Keratinocyte (primary cell): Measurements from ENCODE around the gene EFR3B. TPM values are rescaled to one million over a fixed set of nuclear protein-coding genes. Genes with fewer than 3 reads are reported as not detected.
A peak's percentile ranks its signal among the peaks of the same experiment; 100 is the strongest.

Experiments
- DNase-seq: peaks from one replicate; pipeline ENCODE4 v3.0.0-alpha.2; 2011; ENCODE audit warnings: low read depth, missing footprints, low spot score
- FAIRE-seq: peaks from 2 replicates; lab custom pipeline; 2011; peaks lifted over from hg19 to GRCh38; lab: Jason Lieb, UNC
- H2AFZ ChIP-seq: 2 replicates; pipeline ENCODE4 v1.6.0; 2012; ENCODE audit warnings: low read length, control low read depth, inconsistent platforms; ENCODE audit not compliant: control insufficient read depth
- H3K27ac ChIP-seq: 2 replicates; pipeline ENCODE4 v1.5.1; 2011; ENCODE audit warnings: low read length; ENCODE audit not compliant: control insufficient read depth, insufficient read depth
- H3K27me3 ChIP-seq: 3 replicates; pipeline ENCODE4 v1.6.0; 2011; ENCODE audit warnings: low read length; ENCODE audit not compliant: control insufficient read depth, insufficient read depth; ENCODE audit errors: extremely low read depth
- H3K36me3 ChIP-seq, 2 experiments: 2 replicates in 1 of 2; 3 replicates in 1 of 2; pipeline ENCODE4 v1.5.1; 2011; ENCODE audit warnings: low read length in 2 of 2, mild to moderate bottlenecking in 1 of 2; ENCODE audit not compliant: control insufficient read depth in 2 of 2, insufficient read depth in 2 of 2; ENCODE audit errors: extremely low read depth in 1 of 2
- H3K4me1 ChIP-seq: 3 replicates; pipeline ENCODE4 v1.5.1; 2011; ENCODE audit warnings: low read length; ENCODE audit not compliant: control insufficient read depth, insufficient read depth; ENCODE audit errors: extremely low read depth
- H3K4me2 ChIP-seq: 3 replicates; pipeline ENCODE4 v1.6.0; 2011; ENCODE audit warnings: low read depth, low read length; ENCODE audit not compliant: control insufficient read depth, insufficient read depth; ENCODE audit errors: extremely low read depth
- H3K4me3 ChIP-seq, 3 experiments: fragments of 200-600 bp in 1 of 3; sonication (generic) in 1 of 3; 2 replicates in 2 of 3; 3 replicates in 1 of 3; pipeline ENCODE4 v1.5.1; 2011 to 2016; ENCODE audit warnings: low read length in 3 of 3, mild to moderate bottlenecking in 3 of 3, control low read depth in 2 of 3, inconsistent platforms in 1 of 3, low read depth in 1 of 3, mixed read lengths in 1 of 3, mixed run types in 1 of 3, moderate library complexity in 1 of 3; ENCODE audit not compliant: control insufficient read depth in 2 of 3, insufficient read depth in 2 of 3; ENCODE audit errors: extremely low read depth in 1 of 3
- H3K79me2 ChIP-seq: 2 replicates; pipeline ENCODE4 v1.6.0; 2012; ENCODE audit warnings: low read length; ENCODE audit not compliant: control insufficient read depth, insufficient read depth
- H3K9ac ChIP-seq: 3 replicates; pipeline ENCODE4 v1.6.0; 2011; ENCODE audit warnings: low read length; ENCODE audit not compliant: control insufficient read depth, insufficient read depth; ENCODE audit errors: extremely low read depth
- H3K9me1 ChIP-seq: 3 replicates; pipeline ENCODE4 v1.6.0; 2011; ENCODE audit warnings: low read length; ENCODE audit not compliant: control insufficient read depth, insufficient read depth; ENCODE audit errors: extremely low read depth
- H3K9me3 ChIP-seq: 2 replicates; pipeline ENCODE4 v1.5.1; 2012; ENCODE audit warnings: low read depth, low read length; ENCODE audit not compliant: control insufficient read depth
- H4K20me1 ChIP-seq: 3 replicates; pipeline ENCODE4 v1.6.0; 2011; ENCODE audit warnings: low read length; ENCODE audit not compliant: control insufficient read depth, insufficient read depth; ENCODE audit errors: extremely low read depth
- EZH2 ChIP-seq: IDR thresholded peaks from one replicate; pipeline ENCODE4 v1.6.1; 2012; ENCODE audit warnings: inconsistent platforms, mild to moderate bottlenecking, low read length, moderate library complexity
- dilution Hi-C: fragments of 300-500 bp; cut with MboI; formaldehyde crosslinking; loops from one replicate; pipeline ENCODE4 v1.7.0; 2020; ENCODE audit warnings: low sequenced_read_pairs; ENCODE audit not compliant: extremely low pct_ligation_motif_present
- polyA plus RNA-seq, 5 experiments: library from polyadenylated mRNA; depleted of rRNA in 3 of 5; stranded (reverse) in 3 of 5; stranded (forward) in 1 of 5; unstranded in 1 of 5; fragments of >200 nt; gene quantifications; 1 replicate in 1 of 5; 2 replicates in 3 of 5; 3 replicates in 1 of 5; pipeline versions ENCODE4 v1.2.1 to v1.2.3, GENCODE V29; 2011 to 2012; ENCODE audit warnings: missing spikeins in 2 of 5, low read depth in 1 of 5, low replicate concordance in 1 of 5
- TF ChIP-seq, protein P1 (sequence below), 3 experiments: IDR thresholded peaks in 1 of 3; conservative IDR thresholded peaks in 1 of 3; optimal IDR thresholded peaks in 1 of 3; 2 replicates in 2 of 3; 3 replicates in 1 of 3; pipeline versions ENCODE3 to v1.5.1; 2011; ENCODE audit warnings: low read length in 3 of 3, mild to moderate bottlenecking in 3 of 3, moderate library complexity in 2 of 3, control low read depth in 1 of 3, inconsistent platforms in 1 of 3; ENCODE audit not compliant: insufficient read depth in 2 of 3; ENCODE audit errors: extremely low read depth in 1 of 3

The EFR3B gene
- polyA plus RNA-seq, 1 donor (not counting 4 experiments of a cell fraction or from before 2014, with no cell fraction given): 0.09 TPM

DNA sequence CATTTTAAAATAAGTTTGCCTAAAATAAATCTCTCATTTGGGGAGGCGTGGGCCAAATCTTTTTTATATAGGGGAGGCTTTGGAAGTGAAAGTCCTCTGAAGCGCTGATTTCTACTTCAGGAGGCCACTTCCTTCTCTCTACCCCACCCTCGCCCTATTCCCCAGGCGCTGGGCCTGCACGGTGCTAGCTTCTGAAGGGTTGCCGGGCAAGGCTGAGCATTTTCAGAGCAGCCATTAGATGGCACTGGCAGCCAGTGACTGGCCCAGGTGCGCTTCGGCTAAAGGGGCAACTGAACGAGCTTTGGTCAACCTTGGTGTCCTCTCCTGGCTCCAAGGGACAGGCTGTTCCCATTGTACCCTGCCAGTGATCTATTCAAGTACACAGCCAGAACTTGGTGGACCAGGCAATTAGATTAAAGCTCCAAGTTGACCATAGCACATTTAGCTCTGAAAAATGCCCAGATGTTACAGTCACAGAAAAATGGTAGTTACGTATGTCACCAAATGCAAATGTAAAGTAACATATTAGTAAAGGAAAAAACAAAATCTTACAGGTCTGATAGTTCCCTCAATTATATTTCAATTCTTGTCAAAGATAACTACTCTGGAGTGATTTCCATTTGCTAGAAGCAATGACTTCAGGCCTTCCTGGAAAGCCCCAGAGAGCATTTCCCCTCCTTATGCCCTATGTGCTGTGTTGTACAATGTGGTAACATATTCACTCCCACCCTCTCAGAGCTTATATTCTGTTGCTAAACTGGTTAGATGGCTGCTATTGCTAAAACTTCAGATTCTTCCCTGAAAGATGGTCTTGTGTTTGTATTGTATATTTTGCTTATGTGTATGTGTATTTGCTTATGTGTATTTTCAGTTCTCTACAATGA is 124.4 kb downstream of the EFR3B start:
- H4K20me1 ChIP-seq: no peaks in the 10 kb centered on the region
- H3K4me1 ChIP-seq: peaks cover 4% of the 10 kb centered on the region
- TF ChIP-seq EZH2: no peak
- TF ChIP-seq, protein P1, sequence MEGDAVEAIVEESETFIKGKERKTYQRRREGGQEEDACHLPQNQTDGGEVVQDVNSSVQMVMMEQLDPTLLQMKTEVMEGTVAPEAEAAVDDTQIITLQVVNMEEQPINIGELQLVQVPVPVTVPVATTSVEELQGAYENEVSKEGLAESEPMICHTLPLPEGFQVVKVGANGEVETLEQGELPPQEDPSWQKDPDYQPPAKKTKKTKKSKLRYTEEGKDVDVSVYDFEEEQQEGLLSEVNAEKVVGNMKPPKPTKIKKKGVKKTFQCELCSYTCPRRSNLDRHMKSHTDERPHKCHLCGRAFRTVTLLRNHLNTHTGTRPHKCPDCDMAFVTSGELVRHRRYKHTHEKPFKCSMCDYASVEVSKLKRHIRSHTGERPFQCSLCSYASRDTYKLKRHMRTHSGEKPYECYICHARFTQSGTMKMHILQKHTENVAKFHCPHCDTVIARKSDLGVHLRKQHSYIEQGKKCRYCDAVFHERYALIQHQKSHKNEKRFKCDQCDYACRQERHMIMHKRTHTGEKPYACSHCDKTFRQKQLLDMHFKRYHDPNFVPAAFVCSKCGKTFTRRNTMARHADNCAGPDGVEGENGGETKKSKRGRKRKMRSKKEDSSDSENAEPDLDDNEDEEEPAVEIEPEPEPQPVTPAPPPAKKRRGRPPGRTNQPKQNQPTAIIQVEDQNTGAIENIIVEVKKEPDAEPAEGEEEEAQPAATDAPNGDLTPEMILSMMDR (optimal IDR thresholded peaks at IDR 0.05 in 1 of 3, IDR thresholded peaks at IDR 0.05 in 1 of 3, conservative IDR thresholded peaks at IDR 0.05 in 1 of 3; ENCODE audit: extremely low read depth in 1 of 3, insufficient read depth in 2 of 3, low read length in 3 of 3): peak; percentile 57 to 86 (median 74)
- no peaks in the 10 kb centered on the region for H3K36me3 ChIP-seq
- no peak overlapping the region for H2AFZ ChIP-seq
- peak overlapping the region; percentile 45 for H3K4me2 ChIP-seq
- H3K9me1 ChIP-seq: no peaks in the 10 kb centered on the region
- no peaks in the 10 kb centered on the region for H3K79me2 ChIP-seq
- H3K4me3 ChIP-seq: peak overlapping the region in 1 of 3 experiments; percentile 43
- no peak for DNase-seq
- H3K27ac ChIP-seq: no peak overlapping the region
- dilution Hi-C loops: no loop called here
- H3K9ac ChIP-seq: no peak overlapping the region
- no peak for FAIRE-seq
- peaks cover 38% of the 10 kb centered on the region for H3K27me3 ChIP-seq
- no peaks in the 10 kb centered on the region for H3K9me3 ChIP-seq

DNA sequence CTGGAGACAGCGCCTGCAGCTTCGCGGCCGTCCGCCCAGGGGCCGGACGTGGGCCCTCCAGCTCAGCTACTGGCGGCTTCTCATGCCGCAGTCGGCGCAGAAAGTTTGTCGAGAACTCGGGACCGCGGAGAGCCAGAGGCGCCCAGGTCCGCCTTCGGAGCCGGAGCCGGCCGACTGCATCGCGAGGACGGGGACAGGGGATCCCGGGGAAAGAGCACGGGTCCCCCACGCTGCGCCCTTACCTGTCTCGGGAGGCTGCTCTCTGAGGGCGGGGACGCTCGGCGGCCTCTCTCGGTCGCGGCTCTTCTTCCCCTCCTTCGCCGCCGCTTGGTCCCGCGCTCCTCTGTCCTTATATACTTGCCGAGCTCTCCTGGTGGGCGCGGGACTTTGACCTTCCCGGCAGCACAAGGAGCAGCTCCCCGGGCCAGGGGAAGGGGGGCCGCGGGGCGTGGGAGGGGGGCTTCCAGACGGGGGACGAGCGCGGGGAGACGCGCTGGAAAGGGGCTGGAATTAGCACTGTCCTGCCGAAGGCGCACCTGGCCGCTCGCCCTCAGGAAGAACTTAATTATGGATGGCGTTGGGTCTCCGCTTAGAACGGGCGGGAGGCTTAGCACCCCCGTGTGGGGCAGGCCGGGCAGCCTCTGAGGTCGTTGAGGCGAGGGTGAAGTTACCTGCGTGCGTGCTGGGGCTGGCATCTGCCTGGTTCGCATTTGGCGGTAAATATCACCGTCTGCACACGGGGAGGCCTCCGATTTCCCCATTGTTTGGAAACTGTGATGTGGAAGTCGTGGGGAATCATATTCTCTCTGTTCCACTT is 126.6 kb downstream of the EFR3B start, which contains the start of gene POMC:
POMC (minus strand) TSS at position 325 of the 817 bp plus-strand sequence. CDS start 3,808 bp downstream, outside the sequence.
- H3K9ac ChIP-seq: no peak within 1 kb of the TSS
- peak within 1 kb of the TSS; percentile 24 to 56 (median 55) for H3K4me3 ChIP-seq
- H2AFZ ChIP-seq: peak within 1 kb of the TSS; percentile 79
- H3K27me3 ChIP-seq: peaks cover 38% of the 10 kb centered on the region
- peak within 1 kb of the TSS; percentile 84 for H3K4me2 ChIP-seq
- dilution Hi-C loops: no loop called here
- DNase-seq (no peak), FAIRE-seq (no peak)
- H3K27ac ChIP-seq: no peak within 1 kb of the TSS
- H4K20me1 ChIP-seq: no peaks in the 10 kb centered on the region
- no peaks in the 10 kb centered on the region for H3K9me1 ChIP-seq
- H3K4me1 ChIP-seq: peaks cover 4% of the 10 kb centered on the region
- no peaks in the 10 kb centered on the region for H3K79me2 ChIP-seq
- H3K9me3 ChIP-seq: no peaks in the 10 kb centered on the region
- TF ChIP-seq, protein P1 (optimal IDR thresholded peaks at IDR 0.05 in 1 of 3, IDR thresholded peaks at IDR 0.05 in 1 of 3, conservative IDR thresholded peaks at IDR 0.05 in 1 of 3; ENCODE audit: extremely low read depth in 1 of 3, insufficient read depth in 2 of 3, low read length in 3 of 3): peak in 1 of 3 experiments; percentile 15
- TF ChIP-seq EZH2: peak; percentile 38
- H3K36me3 ChIP-seq: no peaks in the 10 kb centered on the region
